Activated naive CD8-positive, alpha-beta T cell treated with anti-CD3 and anti-CD28 coated beads, Interleukin-2, amount 50 U/mL, for 16 hours (primary cell): ENCODE measurements around the gene ZBED4.
A peak's percentile ranks its signal among the peaks of the same experiment; 100 is the strongest.
"Not testable (repeated sequence)": the region's sequence is repeated elsewhere in the genome, so short reads cannot be mapped to it uniquely, and the experiment has no call there.

Experiments
- DNase-seq: peaks from one replicate; pipeline ENCODE4 v3.0.0-alpha.2; 2020; ENCODE audit warnings: low read depth, low spot score

ZBED4 gene, protein sequence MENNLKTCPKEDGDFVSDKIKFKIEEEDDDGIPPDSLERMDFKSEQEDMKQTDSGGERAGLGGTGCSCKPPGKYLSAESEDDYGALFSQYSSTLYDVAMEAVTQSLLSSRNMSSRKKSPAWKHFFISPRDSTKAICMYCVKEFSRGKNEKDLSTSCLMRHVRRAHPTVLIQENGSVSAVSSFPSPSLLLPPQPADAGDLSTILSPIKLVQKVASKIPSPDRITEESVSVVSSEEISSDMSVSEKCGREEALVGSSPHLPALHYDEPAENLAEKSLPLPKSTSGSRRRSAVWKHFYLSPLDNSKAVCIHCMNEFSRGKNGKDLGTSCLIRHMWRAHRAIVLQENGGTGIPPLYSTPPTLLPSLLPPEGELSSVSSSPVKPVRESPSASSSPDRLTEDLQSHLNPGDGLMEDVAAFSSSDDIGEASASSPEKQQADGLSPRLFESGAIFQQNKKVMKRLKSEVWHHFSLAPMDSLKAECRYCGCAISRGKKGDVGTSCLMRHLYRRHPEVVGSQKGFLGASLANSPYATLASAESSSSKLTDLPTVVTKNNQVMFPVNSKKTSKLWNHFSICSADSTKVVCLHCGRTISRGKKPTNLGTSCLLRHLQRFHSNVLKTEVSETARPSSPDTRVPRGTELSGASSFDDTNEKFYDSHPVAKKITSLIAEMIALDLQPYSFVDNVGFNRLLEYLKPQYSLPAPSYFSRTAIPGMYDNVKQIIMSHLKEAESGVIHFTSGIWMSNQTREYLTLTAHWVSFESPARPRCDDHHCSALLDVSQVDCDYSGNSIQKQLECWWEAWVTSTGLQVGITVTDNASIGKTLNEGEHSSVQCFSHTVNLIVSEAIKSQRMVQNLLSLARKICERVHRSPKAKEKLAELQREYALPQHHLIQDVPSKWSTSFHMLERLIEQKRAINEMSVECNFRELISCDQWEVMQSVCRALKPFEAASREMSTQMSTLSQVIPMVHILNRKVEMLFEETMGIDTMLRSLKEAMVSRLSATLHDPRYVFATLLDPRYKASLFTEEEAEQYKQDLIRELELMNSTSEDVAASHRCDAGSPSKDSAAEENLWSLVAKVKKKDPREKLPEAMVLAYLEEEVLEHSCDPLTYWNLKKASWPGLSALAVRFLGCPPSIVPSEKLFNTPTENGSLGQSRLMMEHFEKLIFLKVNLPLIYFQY

DNA sequence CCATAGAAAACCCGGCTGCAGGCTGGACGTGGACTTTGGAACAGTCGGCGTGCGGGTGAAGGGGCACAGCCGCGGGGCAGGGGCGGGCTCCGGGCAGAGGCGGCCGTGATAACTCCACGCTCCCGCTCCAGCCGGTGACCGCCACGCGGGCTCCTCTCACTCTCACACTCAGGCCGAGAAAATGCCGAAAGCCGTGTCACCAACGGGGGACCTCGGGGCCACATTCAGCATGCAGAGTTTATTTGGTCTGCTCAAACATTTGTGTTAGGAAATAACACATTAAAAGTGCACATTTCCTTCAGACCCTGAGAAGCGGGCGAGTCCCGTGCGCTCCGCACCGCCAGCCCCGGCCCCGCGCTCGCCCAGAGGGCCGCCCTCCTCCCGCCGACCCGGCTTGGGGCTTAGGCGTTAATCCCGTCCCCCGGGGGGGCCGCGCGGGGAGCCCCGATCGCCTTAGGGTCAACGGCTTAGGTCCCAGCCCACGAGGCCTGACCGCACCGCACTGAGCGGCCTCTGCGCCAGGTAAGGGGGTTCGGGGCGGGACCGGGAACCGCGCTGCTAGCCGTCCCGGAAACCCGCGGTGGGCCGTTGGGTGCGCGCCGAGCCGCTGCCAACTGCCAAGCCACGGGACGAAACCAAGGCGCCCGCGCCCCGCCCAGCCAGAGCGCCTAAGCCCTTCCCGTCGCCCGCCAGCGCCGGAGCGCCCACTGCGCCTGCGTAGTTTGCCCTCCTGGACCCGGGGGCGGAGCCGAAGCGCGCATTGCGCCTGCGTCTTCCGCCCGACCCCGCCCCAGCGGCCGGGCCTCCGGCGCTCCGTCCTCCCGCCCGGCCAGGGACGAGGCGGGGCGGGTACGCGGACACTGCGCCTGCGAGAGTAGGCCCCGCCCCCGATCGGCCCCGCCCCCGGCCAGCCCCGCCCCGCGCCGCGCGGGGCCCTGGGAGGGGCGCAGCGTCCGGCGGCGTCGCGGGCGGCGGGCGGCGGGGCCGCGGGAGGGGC, at the start of gene ZBED4:
Gene ZBED4, plus strand, starts transcription at position 947 of the 997 bp plus-strand sequence. CDS start 29,819 bp downstream, outside the sequence.
- peak; percentile 94 for DNase-seq

DNA sequence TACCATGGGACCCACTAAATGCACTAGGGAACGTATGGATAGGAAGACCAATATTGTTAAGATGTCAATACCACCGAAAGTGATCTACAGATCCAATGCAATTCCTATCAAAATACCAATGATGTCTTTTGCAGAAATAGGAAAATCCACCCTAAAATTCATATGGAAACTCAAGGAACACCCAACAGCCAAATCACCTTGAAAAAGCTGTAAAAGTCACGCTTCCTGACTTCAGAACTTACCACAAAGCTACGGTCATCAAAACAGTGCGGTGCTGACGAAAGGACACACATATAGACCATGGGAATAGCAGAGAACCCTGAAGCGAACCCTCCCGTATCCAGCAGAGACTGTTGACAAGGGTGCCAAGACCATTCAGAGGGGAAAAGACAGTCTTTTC, 46.5 kb upstream of the ZBED4 start:
- DNase-seq: no peak

DNA sequence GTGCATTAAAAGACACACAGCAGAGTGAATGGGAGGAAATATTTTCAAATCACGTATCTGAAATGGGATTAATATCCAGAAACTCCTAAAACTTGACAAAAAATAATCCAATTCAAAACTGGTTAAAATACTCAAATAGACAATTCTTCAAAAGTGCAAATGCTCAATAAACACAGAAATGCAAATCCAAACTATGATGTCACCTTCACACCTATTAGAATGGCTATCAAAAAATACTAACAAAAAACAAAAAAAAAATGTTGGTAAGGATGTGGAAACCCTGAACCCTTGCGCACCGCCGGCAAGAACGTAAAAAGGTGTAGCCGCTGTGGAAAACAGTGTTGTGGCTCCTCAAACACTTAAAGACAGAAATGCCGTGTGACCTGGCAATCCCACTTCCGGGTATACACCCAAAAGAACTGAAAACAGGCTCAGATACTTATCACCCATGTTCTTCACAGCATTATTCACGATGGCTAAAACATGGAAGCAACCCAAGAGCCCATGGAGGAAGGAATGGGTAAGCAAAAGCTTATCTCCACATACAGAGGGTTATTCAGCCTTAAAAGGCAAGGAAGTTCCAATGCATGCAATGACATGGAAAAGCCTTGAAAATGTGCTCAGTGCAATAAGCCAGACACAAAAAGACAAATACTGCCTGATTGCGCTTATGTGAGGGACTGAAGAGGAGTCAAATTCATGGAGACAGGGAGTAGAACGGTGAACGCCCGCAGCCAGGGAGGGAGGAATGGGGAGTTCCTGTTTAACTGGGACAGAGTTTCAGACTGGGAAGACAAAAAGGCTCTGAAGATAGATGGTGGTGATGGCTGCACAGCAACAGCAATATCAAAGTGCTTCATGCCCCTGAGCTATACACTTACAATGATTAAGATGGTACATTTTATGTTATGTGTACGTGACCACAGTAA, 45.6 kb upstream of the ZBED4 start:
- no peak for DNase-seq

DNA sequence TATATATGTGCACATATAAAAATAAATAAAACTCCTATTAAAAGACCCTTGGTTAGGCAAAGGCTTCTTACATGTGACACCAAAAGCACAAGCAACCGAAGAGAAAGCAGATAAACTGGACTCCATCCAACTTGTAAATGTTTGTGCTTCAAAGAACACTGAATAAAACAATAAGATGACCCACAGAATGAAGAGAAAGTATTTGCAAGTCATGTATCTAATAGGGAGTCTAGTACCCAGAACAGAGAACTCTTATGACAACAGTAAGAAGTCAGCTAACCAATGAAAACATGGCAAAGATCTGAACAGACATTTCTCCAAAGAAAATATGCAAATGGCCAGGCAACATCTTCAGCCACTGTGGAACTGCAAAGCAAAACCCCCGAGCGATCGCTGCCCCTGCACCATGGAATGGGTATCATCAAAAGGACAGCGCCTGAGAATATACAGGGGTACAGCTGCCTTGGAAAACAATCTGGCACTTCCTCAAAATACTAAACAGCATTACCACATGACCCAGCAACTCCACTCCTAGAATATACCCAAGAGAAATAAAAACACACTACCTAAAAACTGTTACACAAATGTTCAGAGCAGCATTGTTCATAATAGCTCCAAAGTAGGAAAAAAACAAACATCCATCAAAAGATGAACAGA, 43.2 kb upstream of the ZBED4 start:
- no peak for DNase-seq

DNA sequence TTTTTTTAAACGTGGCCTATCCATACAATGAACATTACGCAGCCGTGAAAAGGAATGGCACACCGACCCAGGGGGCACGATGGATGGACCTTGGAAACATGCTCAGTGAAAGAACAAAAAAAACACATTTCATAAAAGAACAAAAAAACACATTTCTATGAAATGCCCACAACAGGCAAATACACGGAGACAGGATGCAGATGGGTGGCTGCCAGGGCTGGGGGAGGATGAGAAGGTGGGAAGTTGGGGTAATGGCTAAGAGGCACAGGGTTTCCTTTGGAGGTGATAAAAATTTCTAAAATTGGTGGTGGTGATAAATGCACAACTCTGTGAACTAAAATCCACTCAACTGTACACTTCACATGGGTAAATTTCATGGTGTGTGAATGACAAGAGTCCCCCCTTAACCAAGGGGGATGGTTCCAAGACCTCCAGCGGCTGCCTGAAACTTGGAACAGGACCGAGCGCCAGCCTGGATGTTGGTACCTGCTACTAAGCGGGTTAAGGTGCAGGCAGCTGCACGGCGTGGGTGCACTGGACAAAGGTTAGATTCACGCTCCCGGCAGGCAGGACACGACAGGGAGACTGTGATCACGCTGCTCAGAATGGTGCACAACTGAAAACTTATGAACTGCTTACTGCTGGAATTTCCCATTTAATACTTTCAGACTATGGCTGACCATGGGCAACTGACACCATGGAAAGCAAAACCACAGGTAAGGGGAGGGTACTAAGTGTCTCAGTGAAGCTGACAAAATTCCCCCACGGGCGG, 42.4 kb upstream of the ZBED4 start:
- no peak for DNase-seq

DNA sequence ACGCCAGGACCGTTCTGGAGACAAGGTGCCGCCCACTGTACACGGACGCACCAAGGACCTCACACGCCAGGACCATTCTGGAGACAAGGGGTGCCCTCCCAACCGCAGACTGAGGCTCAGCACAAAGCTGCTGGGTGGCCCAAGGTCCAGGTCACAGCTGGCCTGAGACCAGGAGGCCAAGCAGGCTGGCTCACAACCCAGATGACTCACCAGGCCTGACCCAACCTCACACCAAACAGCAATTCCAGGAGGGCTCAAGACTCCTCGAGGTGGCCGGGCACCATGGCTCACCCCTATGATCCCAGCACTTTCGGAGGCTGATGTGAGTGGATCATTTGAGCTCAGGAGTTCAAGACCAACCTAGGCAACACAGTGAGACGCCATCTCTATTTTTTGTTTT, 40.8 kb upstream of the ZBED4 start:
- DNase-seq: no peak

DNA sequence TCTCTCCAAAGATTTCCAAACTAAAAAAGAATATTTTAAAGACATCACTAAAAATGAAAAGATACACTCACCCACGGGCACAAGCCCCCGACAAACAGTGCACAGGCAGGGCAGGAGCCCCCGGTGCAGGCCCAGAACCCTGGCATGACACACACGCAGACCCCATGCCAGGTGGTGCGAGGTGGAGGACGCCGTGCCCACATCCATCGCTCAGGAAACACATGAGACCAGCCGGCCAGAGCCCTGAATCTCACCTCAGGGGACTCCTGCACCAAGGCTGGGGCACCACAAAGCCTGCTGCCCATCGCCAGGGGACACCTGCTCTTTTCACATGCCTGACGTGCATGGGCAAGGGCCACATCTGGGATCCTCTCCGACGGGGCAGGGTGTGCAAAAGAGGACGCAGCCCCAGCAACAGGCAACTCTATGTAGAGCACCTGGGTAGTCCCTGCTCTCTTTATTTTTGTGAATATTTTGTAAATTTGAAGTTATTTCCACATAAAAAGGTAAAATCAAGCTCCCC, 39.4 kb upstream of the ZBED4 start:
- no peak for DNase-seq

DNA sequence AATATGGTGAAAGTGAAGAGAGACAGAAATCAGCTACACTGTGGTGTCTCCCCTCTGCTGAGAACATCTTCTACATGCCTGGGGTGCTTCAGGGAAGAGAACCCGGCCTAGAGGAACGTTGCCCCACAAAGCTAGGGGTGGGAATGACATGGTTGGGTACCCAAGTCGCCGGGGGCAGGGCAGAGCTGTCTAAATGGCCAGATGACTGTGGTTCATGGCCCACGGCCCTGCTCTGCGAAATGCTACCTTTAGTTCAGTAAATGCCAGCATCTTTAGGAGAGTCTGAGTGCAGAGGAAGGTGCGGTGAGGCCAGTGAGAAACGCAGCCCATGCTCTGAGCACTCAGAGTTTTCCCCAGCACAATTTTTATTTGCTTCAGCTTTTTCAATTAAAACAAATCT, 38.8 kb upstream of the ZBED4 start:
- no peak for DNase-seq

DNA sequence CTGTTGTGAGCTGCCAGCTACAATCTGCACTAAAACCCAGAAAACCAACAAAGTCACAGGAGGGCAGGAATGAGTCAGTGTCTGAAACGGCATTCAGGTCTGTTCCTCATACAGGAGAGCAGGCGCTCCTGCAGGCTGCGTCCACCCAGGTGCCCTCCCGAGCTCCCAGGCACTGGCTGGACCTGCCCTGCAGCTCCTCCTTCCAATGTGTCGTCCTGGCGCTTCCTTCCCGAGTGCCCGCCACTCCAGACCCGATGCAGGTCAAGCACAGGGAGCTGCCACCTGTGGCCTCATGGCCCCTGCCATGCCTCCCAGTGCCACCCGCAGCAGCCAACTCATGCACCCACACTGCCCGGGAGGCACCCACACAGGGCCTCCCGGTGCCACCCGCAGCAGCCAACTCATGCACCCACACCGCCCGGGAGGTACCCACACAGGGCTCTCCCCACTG, 38.0 kb upstream of the ZBED4 start:
- DNase-seq: no peak

DNA sequence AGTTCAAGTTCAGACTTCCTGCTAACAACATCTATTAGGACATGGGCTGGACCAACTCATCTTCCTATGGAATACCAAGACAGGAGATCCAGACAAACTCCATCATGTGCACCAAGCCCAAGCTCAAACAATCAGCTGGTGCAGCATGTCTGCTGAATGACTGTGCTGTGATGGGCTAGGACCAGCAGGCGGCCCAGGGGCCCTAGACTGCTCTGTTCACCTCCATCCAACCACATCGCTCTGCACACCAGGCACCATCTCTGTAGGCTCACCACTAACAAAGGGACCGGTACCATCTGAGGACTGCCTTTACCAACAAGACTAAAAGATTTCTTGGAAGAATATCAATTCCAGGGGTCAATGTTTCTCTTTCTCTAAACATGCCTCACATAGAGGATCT, 36.3 kb upstream of the ZBED4 start:
- no peak for DNase-seq

DNA sequence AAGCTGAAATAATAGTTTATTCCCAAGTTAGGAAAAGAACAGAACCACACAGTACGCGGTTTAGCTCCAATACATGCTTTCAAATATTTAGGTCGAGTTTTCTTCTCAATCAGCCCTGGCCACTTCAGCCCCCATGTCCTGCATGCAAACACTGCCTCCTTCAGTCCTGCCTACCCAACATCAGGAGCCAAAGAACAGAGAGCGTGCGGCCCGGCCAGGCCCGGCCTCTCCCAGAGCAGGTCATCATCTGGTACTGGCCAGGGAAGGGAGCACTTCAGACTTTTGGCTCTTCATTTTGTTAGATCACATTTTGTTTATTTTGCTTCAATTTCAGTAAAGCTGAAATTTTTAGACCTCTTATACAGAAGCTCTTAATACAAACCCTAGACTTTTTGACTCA, 32.7 kb upstream of the ZBED4 start:
- DNase-seq: no peak

DNA sequence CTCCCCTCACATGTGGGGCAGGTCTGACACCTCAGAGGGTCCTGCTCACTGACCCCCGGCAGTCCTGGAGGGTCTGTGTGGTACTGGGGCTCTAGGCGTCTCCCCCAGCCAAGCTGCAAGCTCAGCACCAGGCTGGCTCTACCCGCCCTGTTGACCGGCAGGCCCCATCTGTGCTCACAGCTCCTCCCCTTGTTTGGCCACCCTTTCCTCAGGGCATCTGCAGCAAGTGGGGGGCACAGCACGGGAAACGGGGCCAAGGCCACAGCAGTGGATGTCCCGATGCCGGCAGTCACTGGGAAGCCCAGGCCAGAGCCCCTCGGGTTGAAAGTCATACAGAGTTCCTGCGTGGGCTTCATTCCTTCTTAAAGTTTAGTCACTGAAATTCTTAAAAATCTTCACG, 31.9 kb upstream of the ZBED4 start:
- not testable (repeated sequence) for DNase-seq

DNA sequence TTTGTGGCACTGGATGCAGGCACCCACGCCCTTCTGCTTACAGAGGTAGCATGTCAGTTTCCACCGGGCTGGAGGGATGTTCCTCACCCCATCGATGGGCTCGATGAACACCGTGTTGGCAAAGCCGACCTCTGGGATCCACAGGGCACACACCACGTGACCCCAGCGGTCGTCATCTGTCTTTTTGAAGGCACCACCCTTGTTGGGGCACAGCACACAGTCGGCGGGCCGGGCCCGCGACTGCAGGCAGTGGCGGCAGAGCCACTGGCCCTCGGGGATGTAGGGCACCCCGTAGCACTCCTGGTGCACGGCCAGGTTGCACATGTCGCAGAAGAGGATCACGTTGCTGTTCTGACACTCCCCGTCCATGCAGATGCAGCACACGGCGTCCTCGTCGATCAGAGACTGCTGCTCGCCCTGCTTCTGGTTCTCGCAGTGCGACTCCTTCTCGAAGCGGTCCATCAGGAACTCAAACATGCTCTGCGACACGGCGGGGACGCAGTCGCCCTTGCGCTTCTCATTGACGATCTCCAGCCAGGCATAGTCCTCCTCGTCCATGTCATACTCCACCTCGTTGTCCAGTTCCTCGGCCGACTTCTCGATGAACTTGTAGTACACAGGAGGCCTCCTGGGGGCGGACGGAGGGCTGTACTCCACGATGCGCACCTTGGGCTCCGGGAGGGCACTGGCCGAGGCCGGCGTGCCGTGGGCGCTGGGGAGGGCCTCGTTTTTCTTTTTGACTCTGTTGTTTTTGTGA, 30.2 kb upstream of the ZBED4 start:
- DNase-seq: no peak

DNA sequence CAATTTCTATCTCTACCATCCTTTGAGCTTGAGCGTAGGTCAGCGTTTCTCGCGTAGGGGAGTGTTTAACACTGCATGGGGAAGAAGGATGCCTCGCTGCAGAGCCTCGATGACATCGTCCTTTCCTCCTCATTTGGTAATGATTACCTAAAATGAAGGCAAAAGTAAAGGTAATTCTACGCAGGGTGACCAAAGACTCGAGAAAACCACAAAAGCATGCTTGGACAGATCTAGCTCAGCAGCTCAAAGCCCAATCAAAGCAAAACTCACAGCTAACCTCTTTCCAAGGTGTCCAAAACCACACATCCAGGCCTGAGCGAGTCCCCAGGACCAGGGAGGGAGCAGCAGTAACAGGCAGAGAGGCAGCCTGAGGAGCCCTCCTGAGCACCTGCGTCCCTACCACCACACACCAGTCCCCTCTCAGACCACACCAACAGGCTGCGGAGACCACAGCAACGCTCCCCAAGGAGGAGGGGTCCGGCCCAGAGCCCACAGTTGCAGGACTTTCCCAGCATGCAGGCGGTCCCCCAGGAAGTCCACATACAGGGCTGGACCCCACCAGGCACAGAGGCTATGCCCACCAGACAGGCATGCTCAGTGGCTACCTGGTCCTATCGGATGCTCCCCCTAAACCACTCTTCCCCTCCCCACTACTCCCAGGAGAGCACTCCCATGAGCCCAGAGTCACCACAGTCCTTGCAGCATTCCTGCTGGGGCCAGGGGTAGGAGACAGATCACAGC, 29.3 kb upstream of the ZBED4 start:
- DNase-seq: no peak

DNA sequence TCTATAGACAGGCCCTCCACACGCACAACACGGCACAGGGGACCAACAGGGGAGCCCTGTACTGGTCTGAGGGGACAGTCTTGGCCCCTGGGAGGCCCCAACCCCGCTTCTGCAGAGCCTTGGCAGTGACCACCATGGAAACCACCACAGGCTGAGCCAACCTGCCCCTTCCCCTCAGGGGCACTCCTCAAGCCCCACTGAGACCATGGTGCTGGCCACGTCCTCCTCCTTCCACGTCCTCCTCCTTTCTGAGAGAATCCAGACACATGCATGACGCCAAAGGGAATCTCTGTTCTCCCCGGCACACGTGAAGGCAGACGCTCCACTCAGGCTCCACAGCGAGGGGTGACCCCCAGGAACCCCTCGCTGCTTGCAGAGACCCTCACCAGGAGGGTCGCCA, 28.7 kb upstream of the ZBED4 start:
- DNase-seq: no peak

DNA sequence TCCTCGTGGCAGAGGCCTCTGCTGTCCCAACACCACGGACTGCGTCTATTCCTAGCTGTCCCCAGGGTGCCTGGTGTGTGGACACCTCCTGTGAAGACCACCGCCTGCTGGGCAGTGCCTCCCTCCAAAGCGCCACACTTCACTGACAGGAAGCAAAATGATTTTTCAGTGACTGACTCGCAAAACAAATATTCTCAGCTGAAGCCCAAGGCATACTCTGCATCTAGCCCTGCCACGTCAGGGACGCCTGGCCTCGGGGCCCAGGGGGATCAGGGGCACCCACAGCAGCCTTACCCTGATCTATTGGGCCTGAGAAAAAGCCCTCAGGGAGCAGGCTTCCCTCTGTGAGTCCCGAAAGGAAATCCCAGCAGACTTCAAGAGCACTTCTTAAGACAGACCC, 28.2 kb upstream of the ZBED4 start:
- no peak for DNase-seq
